Esophagus squamous epithelium (tissue), 5 donors: ENCODE measurements around the gene AMPH. TPM values are rescaled to one million over a fixed set of nuclear protein-coding genes. Genes with fewer than 3 reads are reported as not detected.
"Not testable (repeated sequence)": the region's sequence is repeated elsewhere in the genome, so short reads cannot be mapped to it uniquely, and the experiment has no call there.

ENCODE experiments used
- DNase-seq: peaks from one replicate; lab custom pipeline; 2025; lab: John Stamatoyannopoulos, UW
- H3K27ac ChIP-seq, 4 donors: fragments of 200-600 bp; sonication (generic); one replicate each; pipeline ENCODE4 v1.5.1; 2016 to 2019; ENCODE audit warnings: mild to moderate bottlenecking in 1 of 4
- H3K27me3 ChIP-seq, 4 donors: fragments of 200-600 bp; sonication (generic); 1 replicate in 3 of 4; 2 replicates in 1 of 4; pipeline versions ENCODE4 v1.5.1 to v1.6.0; 2017 to 2021; ENCODE audit warnings: antibody characterized with exemption in 1 of 4
- H3K36me3 ChIP-seq, 3 donors: fragments of 200-600 bp; sonication (generic); one replicate each; pipeline ENCODE4 v1.5.1; 2016 to 2019
- H3K4me1 ChIP-seq, 3 donors: fragments of 200-600 bp; sonication (generic); one replicate each; pipeline ENCODE4 v1.5.1; 2017 to 2019
- H3K4me3 ChIP-seq, 4 donors: fragments of 200-600 bp; sonication (generic); 1 replicate in 3 of 4; 2 replicates in 1 of 4; pipeline ENCODE4 v1.5.1; 2016 to 2019; ENCODE audit warnings: mild to moderate bottlenecking in 2 of 4, moderate library complexity in 1 of 4
- H3K9me3 ChIP-seq, 3 donors: fragments of 200-600 bp; sonication (generic); one replicate each; pipeline ENCODE4 v1.5.1; 2016 to 2019
- CTCF ChIP-seq, 6 experiments: fragments of 450-650 bp in 4 of 6; fragments of 200-600 bp in 2 of 6; sonication (generic) in 2 of 6; IDR thresholded peaks; one replicate each; pipeline ENCODE4 v1.5.1; 2016 to 2019; ENCODE audit warnings: antibody characterized with exemption in 6 of 6, mild to moderate bottlenecking in 4 of 6, moderate library complexity in 4 of 6
- POLR2A ChIP-seq, 4 donors: fragments of 450-650 bp; IDR thresholded peaks; one replicate each; pipeline ENCODE4 v1.6.1; 2017; ENCODE audit warnings: antibody characterized with exemption in 4 of 4, mild to moderate bottlenecking in 4 of 4, moderate library complexity in 3 of 4
- WGBS, 2 donors: methylation state at CpG; one replicate each; pipeline ENCODE4 v1.1.5; 2018; 5-methylcytosine and 5-hydroxymethylcytosine counted together
- intact Hi-C: fragments of 100-400 bp; cut with DNase I; formaldehyde crosslinking; loops from one replicate; pipeline ENCODE4 v1.15.0; 2022
- total RNA-seq, 4 donors: library from RNA; depleted of rRNA; stranded (reverse); fragments of >200 nt; gene quantifications; one replicate each; pipeline ENCODE4 v1.1.0, GENCODE V29; 2016
- donor health status: DM: yes; HTN: yes; CAD: no.

The AMPH gene
- total RNA-seq, 4 donors from 2014 or later: 0.18 to 2.3 (median 1.7) TPM; not detected in 1

DNA sequence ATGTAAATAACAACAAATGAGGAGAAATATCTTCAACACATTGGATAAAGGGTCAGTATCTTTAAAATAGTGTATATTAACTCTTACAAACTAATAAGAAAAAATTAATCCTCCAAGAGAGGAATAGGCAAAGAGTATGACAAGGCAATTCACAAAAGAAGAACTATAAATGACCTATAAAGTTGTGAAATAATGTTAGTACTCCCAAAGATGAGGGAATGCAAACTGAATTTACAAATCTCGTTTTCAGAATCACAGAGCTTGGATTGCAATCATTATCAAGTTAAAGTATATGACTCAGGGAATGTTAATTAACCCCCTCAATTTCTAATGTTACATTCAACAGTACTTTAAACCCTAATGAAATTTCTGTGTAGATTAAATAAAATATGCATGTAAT lies 270.4 kb downstream of the AMPH start:
- TF ChIP-seq POLR2A (IDR thresholded peaks at IDR 0.05): no peak
- TF ChIP-seq CTCF (IDR thresholded peaks at IDR 0.05): no peak
- no peak for DNase-seq
- Histone ChIP-seq H3K27ac (no peak overlapping the region), H3K9me3 (no peaks in the 10 kb centered on the region), H3K4me3 (no peak overlapping the region), H3K4me1 (no peaks in the 10 kb centered on the region), H3K27me3 (no peaks in the 10 kb centered on the region), H3K36me3 (no peaks in the 10 kb centered on the region)
- intact Hi-C loops: no loop called here
- 32 to 35% methylated on average over 1 of the region's 1 CpG for WGBS, 2 donors

GRCh38 chr7:38359071-38359601 lies 272.0 kb downstream of the AMPH start:
- H3K9me3 ChIP-seq, H3K27me3 ChIP-seq, H3K4me1 ChIP-seq, H3K36me3 ChIP-seq, intact Hi-C loops, DNase-seq: not testable (repeated sequence)
- Histone ChIP-seq H3K4me3 (peak overlapping the region in 2 of 4 donors; percentile 19 to 40), H3K27ac (peak overlapping the region in 2 of 4 donors; percentile 40 to 60)
- TF ChIP-seq CTCF (IDR thresholded peaks at IDR 0.05): peak in 4 of 6 experiments; percentile 13 to 73 (median 45)
- WGBS, 2 donors: 30 to 40% methylated on average over 1 to 5 of the region's 5 CpGs

GRCh38 chr7:38358273-38358831 lies 272.8 kb downstream of the AMPH start:
- WGBS, 2 donors: 77 to 95% methylated on average over 2 to 5 of the region's 6 CpGs
- intact Hi-C loops, H3K4me1 ChIP-seq, H3K27me3 ChIP-seq, H3K9me3 ChIP-seq, H3K36me3 ChIP-seq, DNase-seq: not testable (repeated sequence)
- H3K27ac ChIP-seq: peak overlapping the region in 2 of 4 donors; percentile 40 to 60
- peak overlapping the region in 2 of 4 donors; percentile 19 to 40 for H3K4me3 ChIP-seq
- TF ChIP-seq POLR2A (IDR thresholded peaks at IDR 0.05): peak in 1 of 4 donors; percentile 26

GRCh38 chr7:38354271-38354851 lies 276.8 kb downstream of the AMPH start:
- H3K9me3 ChIP-seq, H3K27ac ChIP-seq, intact Hi-C loops, H3K4me3 ChIP-seq, H3K27me3 ChIP-seq, DNase-seq, H3K4me1 ChIP-seq, H3K36me3 ChIP-seq: not testable (repeated sequence)
- TF ChIP-seq CTCF (IDR thresholded peaks at IDR 0.05): peak in 5 of 6 experiments; percentile 18 to 46 (median 43)
- no CpG with 5 or more reads among the region's 8 CpGs for WGBS, 2 donors

DNA sequence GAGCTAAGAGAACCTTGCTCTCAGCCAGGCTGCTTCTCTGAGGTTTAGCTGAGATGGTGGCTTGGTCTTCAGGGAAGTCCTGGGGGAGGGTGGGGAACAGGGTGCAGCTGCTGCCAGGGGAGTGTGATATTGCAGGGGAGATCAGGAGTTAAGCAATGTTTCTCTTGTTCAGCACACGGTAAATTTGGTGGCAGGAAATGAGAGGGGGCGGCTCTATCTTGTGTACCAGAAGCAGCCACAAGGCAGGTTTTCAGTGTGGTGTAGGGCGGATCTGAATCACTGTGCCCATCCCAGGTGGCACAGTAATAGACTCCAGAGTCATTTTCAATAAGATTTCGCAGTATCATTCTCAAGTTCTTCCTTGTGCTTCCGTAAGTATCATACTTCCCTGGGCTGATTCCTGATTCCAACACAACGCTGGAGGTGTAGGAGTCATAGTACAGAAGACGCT lies 277.7 kb downstream of the AMPH start:
- H3K9me3 ChIP-seq, H3K27ac ChIP-seq, DNase-seq, H3K4me1 ChIP-seq, H3K36me3 ChIP-seq, H3K4me3 ChIP-seq, H3K27me3 ChIP-seq, intact Hi-C loops: not testable (repeated sequence)
- WGBS, 2 donors: 53% methylated on average over 3 of the region's 7 CpGs; no CpG with 5 or more reads in 1 of the 2 donors

- Histone ChIP-seq H3K27me3 (no peaks in the 10 kb centered on the region), H3K36me3 (no peaks in the 10 kb centered on the region), H3K4me1 (no peaks in the 10 kb centered on the region), H3K9me3 (no peaks in the 10 kb centered on the region), H3K4me3 (no peak overlapping the region), H3K27ac (no peak overlapping the region)
- TF ChIP-seq POLR2A (IDR thresholded peaks at IDR 0.05) (no peak), CTCF (IDR thresholded peaks at IDR 0.05) (no peak)
- intact Hi-C loops: no loop called here
- DNase-seq: no peak
- WGBS, 2 donors: 80 to 82% methylated on average over 4 of the region's 4 CpGs
These were observed 279.6 kb downstream of the AMPH start for GRCh38 chr7:38351601-38352000.

GRCh38 chr7:38350777-38351176 lies 280.4 kb downstream of the AMPH start:
- H3K27ac ChIP-seq, H3K9me3 ChIP-seq, H3K4me3 ChIP-seq, H3K27me3 ChIP-seq, intact Hi-C loops, DNase-seq, H3K4me1 ChIP-seq, H3K36me3 ChIP-seq: not testable (repeated sequence)
- WGBS, 2 donors: 24% methylated on average over 3 of the region's 3 CpGs; no CpG with 5 or more reads in 1 of the 2 donors
